ENCODE results near the gene ATG5. TPM values are rescaled to one million over a fixed set of nuclear protein-coding genes. Genes with fewer than 3 reads are reported as not detected.
A peak's percentile ranks its signal among the peaks of the same experiment; 100 is the strongest.

Gene ATG5
- total and polyA plus RNA-seq, 2 experiments from 2014 or later: 31.6 to 48.2 TPM

GRCh38 chr6:106204961-106205360, 120.6 kb downstream of the ATG5 start:
- no peak for ATAC-seq
- H3K27ac ChIP-seq (ENCODE audit: low read depth): no peak overlapping the region
- Mint-ChIP-seq H3K27ac (peak overlapping the region; percentile 27; the same call in 1 of the 2 replicates), H3K4me1 (peaks cover 9% of the 10 kb centered on the region), H3K9me3 (no peaks in the 10 kb centered on the region; the same call in 2 of the 3 replicates), H3K27me3 (ENCODE audit: insufficient read depth, low read depth, poor library complexity) (peaks cover 1% of the 10 kb centered on the region), H3K36me3 (ENCODE audit: low read depth) (peaks cover 3% of the 10 kb centered on the region; the same call in 2 of the 3 replicates), H3K4me3 (no peak overlapping the region)
- no peaks in the 10 kb centered on the region for H3K9me2 ChIP-seq (ENCODE audit: insufficient read depth)
- no peaks in the 10 kb centered on the region for H4K20me1 ChIP-seq (replicated peaks; ENCODE audit: insufficient read depth)
- peaks cover 11% of the 10 kb centered on the region; the same call in 1 of the 2 replicates for H3K79me2 ChIP-seq (replicated peaks; ENCODE audit: insufficient read depth)
- no peak for DNase-seq (ENCODE audit: low spot score)
- H3K27me3 ChIP-seq (ENCODE audit: insufficient read depth): no peaks in the 10 kb centered on the region
- TF ChIP-seq POLR2AphosphoS5 (IDR thresholded peaks at IDR 0.05; ENCODE audit: low read depth): no peak
- no peak for TF ChIP-seq EZH2phosphoT487 (IDR thresholded peaks at IDR 0.05; ENCODE audit: unreplicated experiment)
- TF ChIP-seq REST (IDR thresholded peaks at IDR 0.05; ENCODE audit: unreplicated experiment): no peak
- no peak for TF ChIP-seq EZH2 (IDR thresholded peaks at IDR 0.05; ENCODE audit: low read depth, unreplicated experiment)
- no peak for TF ChIP-seq ZNF462 (CRISPR knock-in tag; IDR thresholded peaks at IDR 0.05)
- TF ChIP-seq ZNF114 (CRISPR knock-in tag; IDR thresholded peaks at IDR 0.05): no peak
- TF ChIP-seq JUNB (IDR thresholded peaks at IDR 0.05; ENCODE audit: unreplicated experiment): no peak
- no peak for TF ChIP-seq ETS1 (IDR thresholded peaks at IDR 0.05)
- H3K4me3 ChIP-seq: no peak overlapping the region
- H3K4me1 ChIP-seq (ENCODE audit: insufficient read depth): peaks cover 10% of the 10 kb centered on the region; the same call in 1 of the 2 replicates
- no peak overlapping the region for H2AFZ ChIP-seq
- no peak overlapping the region for H3K4me2 ChIP-seq
- H3F3A ChIP-seq (replicated peaks; ENCODE audit: low read depth): no peaks in the 10 kb centered on the region
- H3K36me3 ChIP-seq (ENCODE audit: insufficient read depth): no peaks in the 10 kb centered on the region
